Lung (tissue), 12 donors: Measurements from ENCODE around the gene CD86. TPM values are rescaled to one million over a fixed set of nuclear protein-coding genes. Genes with fewer than 3 reads are reported as not detected.

Experiments
- ATAC-seq: fragments of 200-7000 bp; cut with Tn5 transposase; one replicate; pipeline ENCODE4 v1.9.1; 2020; ENCODE audit warnings: moderate number of reproducible peaks; ENCODE audit not compliant: insufficient read depth, low FRiP score
- DNase-seq, 3 donors: peaks; one replicate each; pipeline ENCODE4 v3.0.0-alpha.2; 2013 to 2017
- H3K27ac ChIP-seq, 2 donors: one replicate each; pipeline ENCODE4 v1.5.1; 2013; ENCODE audit warnings: mild to moderate bottlenecking in 2 of 2, moderate library complexity in 2 of 2, control low read depth in 1 of 2, inconsistent platforms in 1 of 2, low read depth in 1 of 2, low read length in 1 of 2
- H3K27me3 ChIP-seq, 3 donors: one replicate each; pipeline ENCODE4 v1.5.1; 2013; ENCODE audit warnings: low read length in 2 of 3; ENCODE audit not compliant: control insufficient read depth in 3 of 3, insufficient read depth in 3 of 3
- H3K36me3 ChIP-seq, 4 donors: one replicate each; pipeline ENCODE4 v1.5.1; 2013; ENCODE audit warnings: low read length in 4 of 4, mild to moderate bottlenecking in 1 of 4, moderate library complexity in 1 of 4; ENCODE audit not compliant: control insufficient read depth in 4 of 4, insufficient read depth in 4 of 4
- H3K4me1 ChIP-seq, 5 donors: one replicate each; pipeline ENCODE4 v1.5.1; 2013; ENCODE audit warnings: low read length in 5 of 5, mild to moderate bottlenecking in 2 of 5, moderate library complexity in 1 of 5; ENCODE audit not compliant: control insufficient read depth in 5 of 5, insufficient read depth in 5 of 5
- H3K4me3 ChIP-seq: one replicate; pipeline ENCODE4 v1.5.1; 2013; ENCODE audit warnings: mild to moderate bottlenecking, control low read depth, moderate library complexity
- H3K9ac ChIP-seq, 2 donors: one replicate each; pipeline ENCODE4 v1.5.1; 2013; ENCODE audit warnings: low read length in 2 of 2, control low read depth in 1 of 2; ENCODE audit not compliant: insufficient read depth in 1 of 2
- H3K9me3 ChIP-seq, 4 donors: one replicate each; pipeline ENCODE4 v1.5.1; 2013; ENCODE audit warnings: low read length in 3 of 4, mild to moderate bottlenecking in 1 of 4, moderate library complexity in 1 of 4; ENCODE audit not compliant: control insufficient read depth in 4 of 4, insufficient read depth in 3 of 4
- CTCF ChIP-seq: IDR thresholded peaks from 2 replicates; pipeline ENCODE4 v1.5.1; 2012; ENCODE audit warnings: mild to moderate bottlenecking; ENCODE audit errors: control extremely low read depth, extremely low read depth
- WGBS, 2 donors: extraction: QIAGEN DNeasy Blood & Tissue Kit; methylation state at CpG; one replicate each; pipeline ENCODE4 v1.1.7; 2013; 5-methylcytosine and 5-hydroxymethylcytosine counted together
- polyA plus RNA-seq, 2 donors: library from polyadenylated mRNA; stranded (reverse); fragments of 200-250 nt; gene quantifications; one replicate each; pipeline ENCODE4 v1.2.1, GENCODE V29; 2013
- total RNA-seq, 2 donors: library from RNA; depleted of rRNA in 1 of 2; stranded (reverse); fragments of >200 nt in 1 of 2; gene quantifications; one replicate each; pipeline ENCODE4 v1.2.1, GENCODE V29; 2014 to 2021
- donor health status: control.
- donor health status: control.
- donor health status: Bipolar disorder and iron deficiency.
- donor health status: healthy.
- donor health status: DM: yes; HTN: yes; CAD: no.

The CD86 gene
- total and polyA plus RNA-seq, 4 donors, result 8.0 to 11.5 (median 10.7) TPM

GRCh38 chr3:122078235-122078935, 23.2 kb downstream of the CD86 start:
- TF ChIP-seq CTCF, result no peak
- Histone ChIP-seq H3K36me3 (no peaks in the 10 kb centered on the region), H3K4me1 (no peaks in the 10 kb centered on the region), H3K9ac (no peak overlapping the region), H3K27me3 (no peaks in the 10 kb centered on the region), H3K27ac (no peak overlapping the region), H3K9me3 (no peaks in the 10 kb centered on the region), H3K4me3 (no peak overlapping the region)
- no peak for DNase-seq
- no peak for ATAC-seq
- WGBS, 2 donors, result 56 to 61% methylated on average over 8 of the region's 8 CpGs

- Histone ChIP-seq H3K4me3 (no peak overlapping the region), H3K9ac (no peak overlapping the region), H3K9me3 (no peaks in the 10 kb centered on the region), H3K27me3 (no peaks in the 10 kb centered on the region), H3K36me3 (no peaks in the 10 kb centered on the region), H3K4me1 (no peaks in the 10 kb centered on the region), H3K27ac (no peak overlapping the region)
- DNase-seq, result no peak
- TF ChIP-seq CTCF, result no peak
- WGBS, 2 donors, result 97% methylated on average over 8 of the region's 8 CpGs
- no peak for ATAC-seq
Observed at GRCh38 chr3:122079524-122080206, 24.5 kb downstream of the CD86 start.

DNA sequence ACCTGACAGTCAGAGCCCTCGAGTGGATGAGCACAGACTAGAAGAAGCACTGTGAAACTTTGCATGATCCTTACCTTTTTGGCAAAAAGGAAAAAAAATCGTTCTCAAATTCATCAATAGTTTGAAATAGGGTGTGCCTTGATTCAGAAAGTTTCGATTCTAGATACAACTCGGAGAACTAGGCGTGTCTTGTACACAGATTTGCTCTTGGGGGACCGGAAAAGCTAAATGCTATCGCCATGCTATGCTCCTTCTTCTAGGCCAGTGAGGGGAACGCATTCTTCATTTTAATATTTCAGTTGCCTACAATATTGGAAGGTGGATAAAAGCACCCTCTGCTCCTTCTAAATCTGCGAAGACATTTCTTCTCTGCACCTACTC, 25.0 kb downstream of the CD86 start:
- no peak overlapping the region for H3K9ac ChIP-seq
- H3K27me3 ChIP-seq, result no peaks in the 10 kb centered on the region
- 90 to 95% methylated on average over 9 of the region's 9 CpGs for WGBS, 2 donors
- no peaks in the 10 kb centered on the region for H3K36me3 ChIP-seq
- H3K27ac ChIP-seq, result no peak overlapping the region
- no peak for TF ChIP-seq CTCF
- no peaks in the 10 kb centered on the region for H3K4me1 ChIP-seq
- no peak overlapping the region for H3K4me3 ChIP-seq
- no peaks in the 10 kb centered on the region for H3K9me3 ChIP-seq
- no peak for ATAC-seq
- DNase-seq, result no peak
